Trophoblast cell (in vitro differentiated cells and primary cell): ENCODE data around the gene ZNF512.
A peak's percentile ranks its signal among the peaks of the same experiment; 100 is the strongest.

Experiments
- DNase-seq, 2 donors: peaks; one replicate each; pipeline ENCODE4 v3.0.0-alpha.2; 2016
- H2AFZ ChIP-seq: 2 replicates; pipeline ENCODE4 v1.6.1; 2013; ENCODE audit warnings: low read length, moderate library complexity, mild to moderate bottlenecking; ENCODE audit not compliant: insufficient read depth, poor library complexity
- H2AK5ac ChIP-seq: 2 replicates; pipeline ENCODE4 v1.6.1; 2013; ENCODE audit warnings: mild to moderate bottlenecking, low read length
- H2BK120ac ChIP-seq: 2 replicates; pipeline ENCODE4 v1.6.1; 2013; ENCODE audit warnings: low read length, mild to moderate bottlenecking, moderate library complexity; ENCODE audit not compliant: insufficient read depth, poor library complexity
- H2BK12ac ChIP-seq: 2 replicates; pipeline ENCODE4 v1.6.1; 2013; ENCODE audit warnings: mild to moderate bottlenecking, low read length, moderate library complexity
- H2BK5ac ChIP-seq: 2 replicates; pipeline ENCODE4 v1.6.1; 2013; ENCODE audit warnings: low read length, low read depth, moderate library complexity, mild to moderate bottlenecking; ENCODE audit not compliant: poor library complexity
- H3K14ac ChIP-seq: 2 replicates; pipeline ENCODE4 v1.6.1; 2013; ENCODE audit warnings: mild to moderate bottlenecking, low read length
- H3K18ac ChIP-seq: 2 replicates; pipeline ENCODE4 v1.6.1; 2013; ENCODE audit warnings: mild to moderate bottlenecking, low read length
- H3K23ac ChIP-seq: 2 replicates; pipeline ENCODE4 v1.6.1; 2013; ENCODE audit warnings: low read length
- H3K27ac ChIP-seq: 2 replicates; pipeline ENCODE4 v1.5.1; 2013; ENCODE audit warnings: low read depth, mild to moderate bottlenecking, inconsistent platforms, low read length, moderate library complexity
- H3K27me3 ChIP-seq: 2 replicates; pipeline ENCODE4 v1.6.1; 2013; ENCODE audit warnings: inconsistent platforms, mild to moderate bottlenecking, low read length, moderate library complexity; ENCODE audit not compliant: insufficient read depth
- H3K36me3 ChIP-seq, 2 experiments: 1 replicate in 1 of 2; 2 replicates in 1 of 2; pipeline ENCODE4 v1.6.1; 2013; ENCODE audit warnings: low read length in 2 of 2, mild to moderate bottlenecking in 2 of 2, moderate library complexity in 1 of 2; ENCODE audit not compliant: insufficient read depth in 2 of 2, control insufficient read depth in 1 of 2
- H3K4ac ChIP-seq: 2 replicates; pipeline ENCODE4 v1.6.1; 2013; ENCODE audit warnings: low read depth, mild to moderate bottlenecking, low read length, moderate library complexity
- H3K4me1 ChIP-seq, 2 experiments: 1 replicate in 1 of 2; 2 replicates in 1 of 2; pipeline ENCODE4 v1.6.1; 2013; ENCODE audit warnings: low read length in 2 of 2, mild to moderate bottlenecking in 2 of 2, moderate library complexity in 1 of 2; ENCODE audit not compliant: insufficient read depth in 2 of 2, control insufficient read depth in 1 of 2
- H3K4me2 ChIP-seq: 2 replicates; pipeline ENCODE4 v1.6.1; 2013; ENCODE audit warnings: inconsistent platforms, mild to moderate bottlenecking, low read length, moderate library complexity
- H3K4me3 ChIP-seq: 2 replicates; pipeline ENCODE4 v1.5.1; 2013; ENCODE audit warnings: mild to moderate bottlenecking, low read depth, low read length, inconsistent platforms
- H3K79me1 ChIP-seq: one replicate; pipeline ENCODE4 v1.6.1; 2013; ENCODE audit warnings: low read length
- H3K79me2 ChIP-seq: 2 replicates; pipeline ENCODE4 v1.6.1; 2013; ENCODE audit warnings: low read length, mild to moderate bottlenecking; ENCODE audit not compliant: control insufficient read depth, insufficient read depth, poor library complexity
- H3K9ac ChIP-seq: 2 replicates; pipeline ENCODE4 v1.6.1; 2013; ENCODE audit warnings: mild to moderate bottlenecking, low read length
- H3K9me3 ChIP-seq: 2 replicates; pipeline ENCODE4 v1.6.1; 2013; ENCODE audit warnings: low read depth, mild to moderate bottlenecking, control low read depth, inconsistent platforms, low read length; ENCODE audit not compliant: insufficient read depth
- H4K12ac ChIP-seq: 2 replicates; pipeline ENCODE4 v1.6.1; 2013; ENCODE audit warnings: low read depth, mild to moderate bottlenecking, low read length, moderate library complexity
- H4K8ac ChIP-seq: 2 replicates; pipeline ENCODE4 v1.6.1; 2013; ENCODE audit warnings: low read depth, mild to moderate bottlenecking, low read length, moderate library complexity
- H4K91ac ChIP-seq: one replicate; pipeline ENCODE4 v1.6.1; 2013; ENCODE audit warnings: low read depth, mild to moderate bottlenecking, low read length, moderate library complexity
- WGBS: extraction: QIAGEN DNeasy Blood & Tissue Kit; methylation state at CpG from one replicate; pipeline ENCODE4 v1.1.7; 2013; ENCODE audit warnings: missing lambda C conversion rate; ENCODE audit not compliant: insufficient read length, insufficient coverage; ENCODE audit errors: extremely low coverage; 5-methylcytosine and 5-hydroxymethylcytosine counted together

The ZNF512 gene

DNA sequence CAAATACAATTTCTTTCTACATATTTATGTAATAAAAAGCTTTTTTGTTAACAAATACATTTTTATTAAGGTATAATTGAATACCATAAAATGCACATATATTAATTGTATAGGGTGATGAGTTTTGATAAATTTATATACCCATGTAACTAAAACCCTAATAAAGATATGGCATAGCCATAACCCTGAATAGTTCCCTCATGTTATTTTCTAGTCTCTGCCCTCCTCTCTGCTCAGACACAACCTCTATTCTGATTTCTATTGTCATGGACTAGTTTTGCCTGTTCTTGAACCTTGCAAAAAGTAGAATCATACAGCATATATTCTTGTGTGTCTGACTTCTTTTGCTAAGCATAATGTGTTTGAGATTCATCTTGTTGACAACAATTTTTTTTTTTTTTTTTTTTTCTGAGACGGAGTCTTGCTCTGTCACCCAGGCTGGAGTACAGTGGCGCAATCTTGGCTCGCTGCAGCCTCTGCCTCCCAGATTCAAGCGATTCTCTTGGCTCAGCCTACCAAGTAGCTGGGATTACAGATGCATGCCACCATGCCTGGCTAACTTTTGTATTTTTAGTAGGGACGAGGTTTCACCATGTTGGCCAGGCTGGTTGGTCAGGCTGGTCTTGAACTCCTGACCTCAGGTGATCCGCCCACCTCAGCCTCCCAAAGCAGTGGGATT is 38.6 kb upstream of the ZNF512 start:
- Histone ChIP-seq H3K4me2 (no peak overlapping the region), H3K9me3 (peaks cover 2% of the 10 kb centered on the region), H3K27ac (no peak overlapping the region), H3K18ac (no peak overlapping the region), H4K12ac (no peak overlapping the region), H3K4me1 (no peaks in the 10 kb centered on the region), H3K4ac (no peak overlapping the region), H3K27me3 (no peaks in the 10 kb centered on the region), H2AFZ (no peak overlapping the region), H4K8ac (no peak overlapping the region), H2BK5ac (no peak overlapping the region), H3K14ac (no peak overlapping the region), H3K36me3 (no peaks in the 10 kb centered on the region), H3K9ac (no peak overlapping the region), H2BK120ac (no peak overlapping the region), H3K23ac (no peak overlapping the region), H2BK12ac (no peak overlapping the region), H3K79me1 (no peaks in the 10 kb centered on the region), H3K4me3 (no peak overlapping the region), H3K79me2 (no peaks in the 10 kb centered on the region), H4K91ac (no peak overlapping the region), H2AK5ac (no peak overlapping the region)
- no CpG with 5 or more reads among the region's 6 CpGs for WGBS
- DNase-seq = no peak

DNA sequence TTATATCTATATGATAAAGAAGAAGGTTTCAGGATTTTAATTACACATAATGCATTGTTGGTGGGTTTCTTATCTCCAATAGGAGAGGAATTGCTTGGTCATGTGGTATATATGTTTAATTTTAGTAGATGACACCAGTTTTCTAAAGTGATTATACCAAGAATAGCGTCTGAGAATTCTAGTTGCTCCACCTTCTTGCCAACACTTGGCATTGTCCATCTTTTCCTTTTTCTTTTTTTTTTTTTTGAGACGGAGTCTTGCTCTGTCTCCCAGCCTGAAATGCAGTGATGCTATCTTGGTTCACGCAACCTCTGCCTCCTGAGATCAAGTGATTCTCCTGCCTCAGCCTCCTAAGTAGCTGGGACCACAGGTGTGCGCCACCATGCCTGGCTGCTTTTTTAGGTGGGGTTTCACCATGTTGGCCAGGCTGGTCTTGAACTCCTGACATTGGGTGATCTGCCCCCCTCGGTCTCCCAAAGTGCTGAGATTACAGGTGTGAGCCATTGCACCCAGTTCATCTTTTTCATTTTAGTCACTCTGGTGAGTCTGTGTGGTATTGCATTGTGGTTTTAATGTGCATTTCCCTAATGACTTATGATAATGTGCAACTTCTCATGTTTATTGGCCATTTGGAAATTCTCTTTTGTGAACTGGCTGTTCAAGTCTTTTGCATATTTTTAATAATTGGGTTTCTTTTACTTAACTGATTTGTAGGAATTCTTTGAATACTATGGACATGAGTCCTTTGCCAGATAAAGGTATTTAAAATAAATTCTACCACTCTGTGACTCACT is 37.3 kb upstream of the ZNF512 start:
- H4K91ac ChIP-seq = no peak overlapping the region
- H2AFZ ChIP-seq = no peak overlapping the region
- H2BK120ac ChIP-seq = no peak overlapping the region
- H4K12ac ChIP-seq = no peak overlapping the region
- peak; percentile 4 to 72 for DNase-seq
- no peak overlapping the region for H3K4me3 ChIP-seq
- H4K8ac ChIP-seq = no peak overlapping the region
- no peak overlapping the region for H2BK12ac ChIP-seq
- no peaks in the 10 kb centered on the region for H3K4me1 ChIP-seq
- no peaks in the 10 kb centered on the region for H3K36me3 ChIP-seq
- no peak overlapping the region for H3K4ac ChIP-seq
- no peak overlapping the region for H3K14ac ChIP-seq
- no peaks in the 10 kb centered on the region for H3K79me2 ChIP-seq
- H3K9me3 ChIP-seq = peaks cover 2% of the 10 kb centered on the region
- H3K27ac ChIP-seq = no peak overlapping the region
- no peaks in the 10 kb centered on the region for H3K79me1 ChIP-seq
- H3K4me2 ChIP-seq = no peak overlapping the region
- H2BK5ac ChIP-seq = no peak overlapping the region
- H3K9ac ChIP-seq = no peak overlapping the region
- H3K23ac ChIP-seq = no peak overlapping the region
- H3K18ac ChIP-seq = no peak overlapping the region
- no CpG with 5 or more reads among the region's 5 CpGs for WGBS
- H2AK5ac ChIP-seq = no peak overlapping the region
- no peaks in the 10 kb centered on the region for H3K27me3 ChIP-seq

DNA sequence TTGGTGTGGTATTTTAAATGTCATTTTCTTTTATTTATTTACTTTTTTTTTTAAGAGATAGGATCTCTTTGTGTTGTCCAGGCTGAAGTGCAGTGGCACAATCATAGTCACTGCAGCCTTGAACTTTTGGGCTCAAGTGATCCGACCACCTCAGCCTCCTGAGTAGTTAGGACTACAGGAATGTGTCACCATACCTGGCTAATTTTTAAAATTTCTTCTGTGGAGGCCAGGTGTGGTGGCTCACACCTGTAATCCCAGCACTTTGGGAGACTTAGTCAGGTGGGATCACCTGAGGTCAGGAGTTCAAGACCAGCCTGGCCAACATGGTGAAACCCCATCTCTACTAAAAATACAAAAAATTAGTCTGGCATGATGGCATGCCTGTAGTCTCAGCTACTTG is 33.5 kb upstream of the ZNF512 start:
- DNase-seq = peak; percentile 20 to 50
- no CpG with 5 or more reads among the region's 1 CpG for WGBS
- H3K18ac ChIP-seq = no peak overlapping the region
- H4K91ac ChIP-seq = no peak overlapping the region
- H2AK5ac ChIP-seq = no peak overlapping the region
- no peak overlapping the region for H3K9ac ChIP-seq
- no peaks in the 10 kb centered on the region for H3K27me3 ChIP-seq
- no peak overlapping the region for H2AFZ ChIP-seq
- H3K4me3 ChIP-seq = no peak overlapping the region
- H3K4ac ChIP-seq = no peak overlapping the region
- H2BK12ac ChIP-seq = no peak overlapping the region
- no peak overlapping the region for H4K8ac ChIP-seq
- H4K12ac ChIP-seq = no peak overlapping the region
- no peaks in the 10 kb centered on the region for H3K79me2 ChIP-seq
- no peak overlapping the region for H2BK5ac ChIP-seq
- H3K14ac ChIP-seq = no peak overlapping the region
- H3K23ac ChIP-seq = no peak overlapping the region
- no peaks in the 10 kb centered on the region for H3K36me3 ChIP-seq
- no peak overlapping the region for H3K27ac ChIP-seq
- H3K4me1 ChIP-seq = no peaks in the 10 kb centered on the region
- H3K79me1 ChIP-seq = no peaks in the 10 kb centered on the region
- H3K9me3 ChIP-seq = peaks cover 2% of the 10 kb centered on the region
- no peak overlapping the region for H3K4me2 ChIP-seq
- H2BK120ac ChIP-seq = no peak overlapping the region

DNA sequence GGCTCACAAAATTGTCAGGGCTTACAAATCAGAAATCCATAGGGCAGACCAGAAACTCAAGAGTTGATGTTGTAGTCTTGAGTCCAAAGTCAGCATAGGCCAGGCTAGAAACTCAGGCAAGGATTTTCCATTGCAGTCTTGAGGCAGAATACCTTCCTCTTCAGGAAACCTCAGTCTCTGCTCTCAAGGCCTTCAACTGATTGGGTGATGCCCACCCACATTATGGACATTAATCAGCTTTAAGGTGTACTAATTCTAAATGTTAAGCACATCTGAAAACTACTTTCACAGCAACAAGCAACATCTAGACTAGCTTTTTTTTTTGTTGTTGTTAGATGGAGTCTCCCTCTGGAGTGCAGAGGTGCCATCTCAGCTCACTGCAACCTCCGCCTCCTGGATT is 31.3 kb upstream of the ZNF512 start:
- Histone ChIP-seq H3K79me1 (no peaks in the 10 kb centered on the region), H3K4me2 (no peak overlapping the region)
- no CpG with 5 or more reads among the region's 1 CpG for WGBS

More for the DNA sequence above, 31.3 kb upstream of the ZNF512 start:
- Histone ChIP-seq H3K4me1 (no peaks in the 10 kb centered on the region), H4K12ac (no peak overlapping the region), H3K14ac (no peak overlapping the region), H3K9me3 (no peaks in the 10 kb centered on the region), H3K79me2 (no peaks in the 10 kb centered on the region), H4K8ac (no peak overlapping the region), H3K23ac (no peak overlapping the region), H3K27ac (no peak overlapping the region), H3K9ac (no peak overlapping the region), H3K4me3 (no peak overlapping the region), H2AK5ac (no peak overlapping the region), H2BK12ac (no peak overlapping the region), H4K91ac (no peak overlapping the region), H3K36me3 (no peaks in the 10 kb centered on the region), H2BK120ac (no peak overlapping the region), H3K18ac (no peak overlapping the region), H2AFZ (no peak overlapping the region), H3K4ac (no peak overlapping the region), H2BK5ac (no peak overlapping the region), H3K27me3 (no peaks in the 10 kb centered on the region)
- no peak for DNase-seq
